Neural cell (in vitro differentiated cells): ENCODE results near the gene DPPA3.

ENCODE experiments used
- CTCF ChIP-seq: fragments of 450-650 bp; IDR thresholded peaks from 2 replicates; pipeline ENCODE4 v1.5.1; 2014; ENCODE audit warnings: antibody characterized with exemption, mild to moderate bottlenecking, moderate library complexity; ENCODE audit not compliant: poor library complexity, severe bottlenecking
- EP300 ChIP-seq: fragments of 450-650 bp; conservative IDR thresholded peaks from 2 replicates; pipeline ENCODE4 v1.6.1; 2014; ENCODE audit warnings: antibody characterized with exemption, mild to moderate bottlenecking, moderate library complexity; ENCODE audit not compliant: poor library complexity, severe bottlenecking
- EZH2 ChIP-seq: fragments of 200-600, 300-800 bp; shearing (Covaris generic), sonication (generic); IDR thresholded peaks from 2 replicates; pipeline ENCODE4 v1.6.1; 2014; ENCODE audit warnings: antibody characterized with exemption, low read length, borderline replicate concordance, mild to moderate bottlenecking; ENCODE audit not compliant: insufficient read depth, poor library complexity, severe bottlenecking
- MXI1 ChIP-seq: fragments of 450-650 bp; conservative IDR thresholded peaks from 2 replicates; pipeline ENCODE4 v1.6.1; 2014; ENCODE audit warnings: antibody characterized with exemption, mild to moderate bottlenecking; ENCODE audit not compliant: poor library complexity, severe bottlenecking
- POLR2AphosphoS5 ChIP-seq: IDR thresholded peaks from 2 replicates; pipeline ENCODE4 v1.6.1; 2012
- RAD21 ChIP-seq: fragments of 450-650 bp; conservative IDR thresholded peaks from 2 replicates; pipeline ENCODE4 v1.6.1; 2014; ENCODE audit warnings: antibody characterized with exemption, mild to moderate bottlenecking, moderate library complexity
- REST ChIP-seq: IDR thresholded peaks from 2 replicates; pipeline ENCODE4 v1.6.1; 2012; ENCODE audit warnings: borderline replicate concordance

GRCh38 chr12:7705846-7706245 lies 5.4 kb upstream of the DPPA3 start:
- TF ChIP-seq MXI1, result no peak
- no peak for TF ChIP-seq CTCF
- TF ChIP-seq EZH2, result no peak
- TF ChIP-seq EP300, result no peak
- no peak for TF ChIP-seq POLR2AphosphoS5
- TF ChIP-seq REST, result no peak
- TF ChIP-seq RAD21, result no peak
